HCT116 (cell line): ENCODE measurements around the gene C10orf62.
A peak's percentile ranks its signal among the peaks of the same experiment; 100 is the strongest.

ENCODE experiments used
- EGR1 ChIP-seq: IDR thresholded peaks from 2 replicates; pipeline ENCODE4 v1.6.1; 2012; ENCODE audit warnings: low read depth
- EZH2 ChIP-seq: fragments of 200-600 bp; sonication (generic); IDR thresholded peaks from 2 replicates; pipeline ENCODE4 v1.6.1; 2017; ENCODE audit warnings: antibody characterized with exemption, mixed run types
- EZH2phosphoT487 ChIP-seq: fragments of 200-600 bp; IDR thresholded peaks from 2 replicates; pipeline ENCODE4 v1.6.1; 2018; ENCODE audit warnings: antibody characterized with exemption, borderline replicate concordance
- FOSL1 ChIP-seq: IDR thresholded peaks from 2 replicates; pipeline ENCODE4 v1.6.1; 2012; ENCODE audit warnings: low read depth
- MAX ChIP-seq: IDR thresholded peaks from 2 replicates; pipeline ENCODE4 v1.6.1; 2012
- POLR2A ChIP-seq: IDR thresholded peaks from 2 replicates; pipeline ENCODE4 v1.7.0; 2011; ENCODE audit warnings: borderline replicate concordance; ENCODE audit not compliant: insufficient read depth, insufficient read length; ENCODE audit errors: extremely low read depth
- POLR2AphosphoS5 ChIP-seq: IDR thresholded peaks from 2 replicates; pipeline ENCODE4 v1.6.1; 2011; ENCODE audit warnings: mild to moderate bottlenecking, low read depth, low read length, moderate library complexity
- RAD21 ChIP-seq: IDR thresholded peaks from 2 replicates; pipeline ENCODE4 v1.6.1; 2012; ENCODE audit warnings: low read depth, mild to moderate bottlenecking
- SIN3A ChIP-seq: IDR thresholded peaks from 2 replicates; pipeline ENCODE4 v1.6.1; 2012; ENCODE audit warnings: low read depth
- SP1 ChIP-seq: IDR thresholded peaks from 2 replicates; pipeline ENCODE4 v1.6.1; 2012; ENCODE audit warnings: low read depth
- SRF ChIP-seq: IDR thresholded peaks from 2 replicates; pipeline ENCODE4 v1.6.1; 2012; ENCODE audit warnings: low read depth
- ZNF274 ChIP-seq: fragments of 200-500 bp; sonication (Bioruptor generic); IDR thresholded peaks from 2 replicates; pipeline ENCODE4 v1.6.1; 2014; ENCODE audit warnings: mild to moderate bottlenecking, low read depth, low read length, inconsistent platforms
- TF ChIP-seq, protein P1 (sequence below), 3 experiments: fragments of 200-600 bp in 1 of 3; sonication (generic) in 1 of 3; IDR thresholded peaks in 2 of 3; conservative IDR thresholded peaks in 1 of 3; 2 replicates each; pipeline ENCODE4 v1.5.1; 2012 to 2017; ENCODE audit warnings: low read depth in 2 of 3, low read length in 2 of 3, antibody characterized with exemption in 1 of 3, borderline replicate concordance in 1 of 3, control low read depth in 1 of 3, mild to moderate bottlenecking in 1 of 3, mixed read lengths in 1 of 3, mixed run types in 1 of 3, moderate library complexity in 1 of 3; ENCODE audit not compliant: insufficient read depth in 1 of 3
- TF ChIP-seq, protein P2 (sequence below): IDR thresholded peaks from 2 replicates; pipeline ENCODE4 v1.6.1; 2012; ENCODE audit warnings: low read depth

DNA sequence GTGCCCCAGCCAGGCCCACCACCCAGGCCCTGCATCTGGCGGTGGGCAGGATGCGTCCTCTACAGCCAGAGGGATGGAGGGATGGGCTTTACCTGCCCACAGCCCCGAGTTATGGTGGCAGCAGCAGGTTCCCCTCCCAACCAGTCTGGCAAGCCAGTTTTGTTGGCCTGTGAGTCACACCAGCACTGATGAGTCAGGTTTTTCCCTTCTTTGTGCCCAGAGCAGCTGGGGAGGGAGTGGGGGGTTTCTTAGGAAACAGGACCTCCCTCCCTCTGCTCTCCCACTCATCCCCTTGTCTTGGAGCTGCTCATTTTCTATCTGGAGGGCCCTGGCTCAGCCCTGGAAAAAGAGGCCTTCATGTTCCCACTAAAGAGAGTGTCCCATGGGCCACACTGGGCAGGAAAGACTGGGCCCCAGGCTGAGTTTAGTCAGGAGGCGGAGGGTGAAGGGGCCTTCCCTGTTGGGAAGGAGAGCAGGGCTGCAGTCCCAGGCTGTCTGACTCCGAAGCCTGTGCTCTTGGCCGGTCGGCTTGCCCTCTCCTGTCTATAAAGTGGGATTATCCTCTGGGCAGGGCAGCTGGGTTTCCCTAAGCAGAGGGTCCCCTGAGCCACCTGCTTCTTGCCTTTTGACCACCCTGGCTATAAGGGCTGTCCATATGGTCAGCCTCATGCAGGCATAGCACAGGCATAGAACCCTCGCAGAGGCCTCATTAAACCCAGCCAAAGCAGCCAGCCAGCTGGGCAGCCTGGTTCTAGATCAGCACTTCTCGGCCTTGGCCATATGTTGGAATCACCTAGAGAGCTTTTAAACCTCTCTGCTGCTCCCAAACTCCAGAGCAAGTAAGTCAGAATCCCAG, 47.1 kb upstream of the C10orf62 start:
- no peak; the same call in none of the 2 replicates for TF ChIP-seq MAX
- TF ChIP-seq, protein P1, sequence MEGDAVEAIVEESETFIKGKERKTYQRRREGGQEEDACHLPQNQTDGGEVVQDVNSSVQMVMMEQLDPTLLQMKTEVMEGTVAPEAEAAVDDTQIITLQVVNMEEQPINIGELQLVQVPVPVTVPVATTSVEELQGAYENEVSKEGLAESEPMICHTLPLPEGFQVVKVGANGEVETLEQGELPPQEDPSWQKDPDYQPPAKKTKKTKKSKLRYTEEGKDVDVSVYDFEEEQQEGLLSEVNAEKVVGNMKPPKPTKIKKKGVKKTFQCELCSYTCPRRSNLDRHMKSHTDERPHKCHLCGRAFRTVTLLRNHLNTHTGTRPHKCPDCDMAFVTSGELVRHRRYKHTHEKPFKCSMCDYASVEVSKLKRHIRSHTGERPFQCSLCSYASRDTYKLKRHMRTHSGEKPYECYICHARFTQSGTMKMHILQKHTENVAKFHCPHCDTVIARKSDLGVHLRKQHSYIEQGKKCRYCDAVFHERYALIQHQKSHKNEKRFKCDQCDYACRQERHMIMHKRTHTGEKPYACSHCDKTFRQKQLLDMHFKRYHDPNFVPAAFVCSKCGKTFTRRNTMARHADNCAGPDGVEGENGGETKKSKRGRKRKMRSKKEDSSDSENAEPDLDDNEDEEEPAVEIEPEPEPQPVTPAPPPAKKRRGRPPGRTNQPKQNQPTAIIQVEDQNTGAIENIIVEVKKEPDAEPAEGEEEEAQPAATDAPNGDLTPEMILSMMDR (IDR thresholded peaks at IDR 0.05 in 2 of 3, conservative IDR thresholded peaks at IDR 0.05 in 1 of 3; ENCODE audit: borderline replicate concordance in 1 of 3, insufficient read depth in 1 of 3, low read depth in 2 of 3, low read length in 2 of 3), result no peak
- TF ChIP-seq EZH2, result no peak
- TF ChIP-seq EZH2phosphoT487, result no peak
- TF ChIP-seq ZNF274, result no peak
- TF ChIP-seq POLR2A, result no peak
- peak; percentile 96 for TF ChIP-seq SP1
- TF ChIP-seq POLR2AphosphoS5, result peak; percentile 58; the same call in 1 of the 2 replicates
- peak; percentile 77; the same call in 1 of the 2 replicates for TF ChIP-seq SRF
- peak; percentile 99 for TF ChIP-seq FOSL1
- TF ChIP-seq RAD21, result no peak; the same call in 1 of the 2 replicates
- TF ChIP-seq, protein P2, sequence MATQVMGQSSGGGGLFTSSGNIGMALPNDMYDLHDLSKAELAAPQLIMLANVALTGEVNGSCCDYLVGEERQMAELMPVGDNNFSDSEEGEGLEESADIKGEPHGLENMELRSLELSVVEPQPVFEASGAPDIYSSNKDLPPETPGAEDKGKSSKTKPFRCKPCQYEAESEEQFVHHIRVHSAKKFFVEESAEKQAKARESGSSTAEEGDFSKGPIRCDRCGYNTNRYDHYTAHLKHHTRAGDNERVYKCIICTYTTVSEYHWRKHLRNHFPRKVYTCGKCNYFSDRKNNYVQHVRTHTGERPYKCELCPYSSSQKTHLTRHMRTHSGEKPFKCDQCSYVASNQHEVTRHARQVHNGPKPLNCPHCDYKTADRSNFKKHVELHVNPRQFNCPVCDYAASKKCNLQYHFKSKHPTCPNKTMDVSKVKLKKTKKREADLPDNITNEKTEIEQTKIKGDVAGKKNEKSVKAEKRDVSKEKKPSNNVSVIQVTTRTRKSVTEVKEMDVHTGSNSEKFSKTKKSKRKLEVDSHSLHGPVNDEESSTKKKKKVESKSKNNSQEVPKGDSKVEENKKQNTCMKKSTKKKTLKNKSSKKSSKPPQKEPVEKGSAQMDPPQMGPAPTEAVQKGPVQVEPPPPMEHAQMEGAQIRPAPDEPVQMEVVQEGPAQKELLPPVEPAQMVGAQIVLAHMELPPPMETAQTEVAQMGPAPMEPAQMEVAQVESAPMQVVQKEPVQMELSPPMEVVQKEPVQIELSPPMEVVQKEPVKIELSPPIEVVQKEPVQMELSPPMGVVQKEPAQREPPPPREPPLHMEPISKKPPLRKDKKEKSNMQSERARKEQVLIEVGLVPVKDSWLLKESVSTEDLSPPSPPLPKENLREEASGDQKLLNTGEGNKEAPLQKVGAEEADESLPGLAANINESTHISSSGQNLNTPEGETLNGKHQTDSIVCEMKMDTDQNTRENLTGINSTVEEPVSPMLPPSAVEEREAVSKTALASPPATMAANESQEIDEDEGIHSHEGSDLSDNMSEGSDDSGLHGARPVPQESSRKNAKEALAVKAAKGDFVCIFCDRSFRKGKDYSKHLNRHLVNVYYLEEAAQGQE, result no peak
- TF ChIP-seq EGR1, result peak; percentile 36; the same call in 1 of the 2 replicates
- peak; percentile 80 for TF ChIP-seq SIN3A
